Activated CD4-positive, alpha-beta T cell treated with anti-CD3 and anti-CD28 coated beads, Interleukin-2, amount 50 U/mL, for 24 hours (primary cell): ENCODE results near the gene MUC5AC.

Source experiments
- DNase-seq, 2 donors: peaks; one replicate each; pipeline ENCODE4 v3.0.0-alpha.2; 2020; ENCODE audit warnings: low read depth in 1 of 2, low spot score in 1 of 2

Gene MUC5AC

DNA sequence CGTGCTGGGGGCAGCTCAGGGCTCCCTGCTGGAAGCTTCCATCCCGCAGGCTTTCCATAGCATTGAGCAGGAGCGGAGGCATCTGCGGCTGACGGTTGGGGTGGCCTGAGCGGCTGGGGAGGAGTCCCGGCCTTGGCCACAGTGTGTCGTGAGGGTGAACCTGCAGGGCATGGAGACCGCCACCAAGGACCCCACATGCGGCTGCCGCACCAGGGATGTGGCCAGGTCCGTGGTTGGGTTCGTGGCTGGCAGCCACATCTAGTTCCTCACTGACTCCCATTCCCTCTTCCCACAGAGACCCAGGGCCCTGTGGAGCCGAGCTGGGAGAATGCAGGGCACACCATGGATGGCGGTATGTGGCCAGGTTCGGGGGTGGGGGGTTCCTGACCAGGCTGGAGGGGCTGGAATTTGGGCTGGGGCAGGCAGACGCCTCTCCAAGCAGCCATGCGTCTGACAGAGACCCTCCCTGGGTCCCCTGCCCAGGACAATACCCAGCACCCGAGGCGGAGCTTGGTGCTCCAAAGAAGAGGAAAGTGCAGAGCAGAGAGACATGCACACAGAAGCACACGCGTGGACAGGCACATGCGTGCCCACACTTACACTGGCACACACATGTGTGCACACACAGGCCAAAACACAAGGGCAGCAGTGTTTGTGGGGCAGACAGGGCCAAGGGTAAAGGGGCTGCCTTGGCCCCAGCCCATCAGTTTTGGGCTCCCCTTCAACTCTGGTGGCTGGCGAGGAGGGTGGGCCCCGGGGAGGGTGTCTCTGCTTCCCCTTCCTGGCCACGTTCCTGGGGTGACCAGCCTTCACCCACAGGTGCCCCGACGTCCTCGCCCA lies 67.9 kb downstream of the MUC5AC start:
- no peak for DNase-seq

DNA sequence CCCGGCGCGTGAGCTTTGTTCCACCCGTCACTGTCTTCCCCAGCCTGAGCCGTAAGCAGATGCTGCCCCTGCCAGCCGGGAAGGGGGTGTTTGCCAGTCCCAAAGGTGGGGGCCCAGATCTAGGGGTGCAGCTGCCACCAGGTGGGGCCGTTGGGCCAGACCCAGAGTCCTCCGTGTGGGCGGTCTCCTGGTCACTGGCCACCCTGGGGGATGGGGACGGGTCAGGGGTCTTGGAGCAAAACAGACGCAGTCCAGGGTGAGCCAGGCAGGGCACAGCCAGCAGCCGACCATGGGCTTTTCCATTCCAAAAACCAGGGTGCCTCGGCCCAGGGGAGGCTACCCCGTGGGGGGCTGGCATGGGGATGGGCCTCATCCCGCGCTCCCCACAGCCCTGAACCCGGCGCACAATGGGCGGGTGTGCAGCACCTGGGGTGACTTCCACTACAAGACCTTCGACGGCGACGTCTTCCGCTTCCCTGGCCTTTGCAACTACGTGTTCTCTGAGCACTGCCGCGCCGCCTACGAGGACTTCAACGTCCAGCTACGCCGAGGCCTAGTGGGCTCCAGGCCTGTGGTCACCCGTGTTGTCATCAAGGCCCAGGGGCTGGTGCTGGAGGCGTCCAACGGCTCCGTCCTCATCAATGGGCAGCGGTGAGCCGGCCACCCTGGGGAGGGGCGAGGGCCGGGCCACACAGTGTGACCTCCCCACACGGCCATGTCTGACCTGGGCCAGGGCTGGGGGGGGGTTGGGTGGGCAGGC lies 68.7 kb downstream of the MUC5AC start:
- DNase-seq: no peak

DNA sequence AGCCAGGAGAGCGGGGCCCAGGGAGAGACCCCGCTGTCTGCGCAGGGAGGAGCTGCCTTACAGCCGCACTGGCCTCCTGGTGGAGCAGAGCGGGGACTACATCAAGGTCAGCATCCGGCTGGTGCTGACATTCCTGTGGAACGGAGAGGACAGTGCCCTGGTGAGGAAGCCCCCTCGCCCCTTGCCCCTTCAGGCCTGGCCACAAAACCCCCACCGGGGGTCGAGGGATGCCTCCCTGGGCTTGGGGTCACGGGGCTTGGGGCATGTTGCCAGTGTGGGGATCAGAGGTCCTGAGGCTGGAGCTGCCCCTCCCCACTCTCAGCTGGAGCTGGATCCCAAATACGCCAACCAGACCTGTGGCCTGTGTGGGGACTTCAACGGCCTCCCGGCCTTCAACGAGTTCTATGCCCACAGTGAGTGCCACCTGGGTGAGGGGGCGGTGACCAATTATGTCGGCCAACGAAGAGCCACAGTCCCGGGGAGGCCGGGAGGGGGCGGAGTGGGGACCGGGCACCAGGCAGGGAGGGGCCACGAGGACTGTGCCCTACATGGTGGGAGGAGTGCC lies 69.3 kb downstream of the MUC5AC start:
- DNase-seq: no peak

DNA sequence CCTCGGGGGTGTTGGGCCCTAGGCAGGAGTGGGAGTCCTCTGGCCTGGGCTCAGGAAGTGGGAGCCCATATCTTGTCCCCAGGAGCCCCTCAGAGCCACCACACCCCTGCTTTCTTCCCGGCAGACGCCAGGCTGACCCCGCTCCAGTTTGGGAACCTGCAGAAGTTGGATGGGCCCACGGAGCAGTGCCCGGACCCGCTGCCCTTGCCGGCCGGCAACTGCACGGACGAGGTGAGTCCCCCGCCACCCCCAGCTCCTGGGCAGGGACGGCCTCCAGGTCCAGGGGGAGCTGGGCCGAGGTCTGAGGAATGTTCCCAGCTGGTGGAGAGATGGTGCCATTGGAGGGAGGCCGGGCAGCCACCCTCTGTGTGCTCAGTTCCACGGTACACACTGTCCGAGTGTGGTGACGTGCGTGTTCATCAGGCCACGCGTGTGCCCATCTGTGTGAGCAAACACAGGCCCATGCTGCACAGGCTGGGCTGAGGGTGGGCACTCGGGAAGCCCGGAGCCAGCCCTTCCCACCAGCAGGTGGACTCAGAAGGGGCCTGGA lies 69.9 kb downstream of the MUC5AC start:
- DNase-seq: no peak

DNA sequence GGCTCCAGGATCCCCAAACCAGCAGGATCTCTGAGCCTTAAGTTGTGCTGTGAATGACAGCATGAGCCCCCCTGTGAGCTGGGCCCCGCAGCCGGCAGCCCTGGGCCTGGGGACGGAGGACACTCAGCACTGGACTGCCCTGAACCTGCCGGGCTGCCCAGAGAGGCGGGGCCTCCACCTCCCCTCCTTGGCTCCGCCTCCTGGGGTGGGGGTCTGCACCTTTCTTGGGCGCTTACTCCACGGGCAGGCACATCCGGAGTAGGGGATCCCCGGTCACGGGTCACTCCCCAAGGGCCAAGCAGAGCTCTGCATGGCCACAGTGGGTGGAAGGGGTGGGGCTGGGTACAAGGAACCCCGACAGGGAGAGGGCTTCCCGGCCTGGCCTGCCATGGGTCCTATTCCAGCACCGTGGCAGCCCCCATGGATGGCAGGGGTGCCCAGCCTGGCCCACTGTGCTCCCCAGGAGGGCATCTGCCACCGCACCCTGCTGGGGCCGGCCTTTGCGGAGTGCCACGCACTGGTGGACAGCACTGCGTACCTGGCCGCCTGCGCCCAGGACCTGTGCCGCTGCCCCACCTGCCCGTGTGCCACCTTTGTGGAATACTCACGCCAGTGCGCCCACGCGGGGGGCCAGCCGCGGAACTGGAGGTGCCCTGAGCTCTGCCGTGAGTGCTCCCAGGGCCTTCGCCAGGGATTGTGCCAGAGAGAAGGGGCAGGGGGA lies 70.5 kb downstream of the MUC5AC start:
- no peak for DNase-seq

DNA sequence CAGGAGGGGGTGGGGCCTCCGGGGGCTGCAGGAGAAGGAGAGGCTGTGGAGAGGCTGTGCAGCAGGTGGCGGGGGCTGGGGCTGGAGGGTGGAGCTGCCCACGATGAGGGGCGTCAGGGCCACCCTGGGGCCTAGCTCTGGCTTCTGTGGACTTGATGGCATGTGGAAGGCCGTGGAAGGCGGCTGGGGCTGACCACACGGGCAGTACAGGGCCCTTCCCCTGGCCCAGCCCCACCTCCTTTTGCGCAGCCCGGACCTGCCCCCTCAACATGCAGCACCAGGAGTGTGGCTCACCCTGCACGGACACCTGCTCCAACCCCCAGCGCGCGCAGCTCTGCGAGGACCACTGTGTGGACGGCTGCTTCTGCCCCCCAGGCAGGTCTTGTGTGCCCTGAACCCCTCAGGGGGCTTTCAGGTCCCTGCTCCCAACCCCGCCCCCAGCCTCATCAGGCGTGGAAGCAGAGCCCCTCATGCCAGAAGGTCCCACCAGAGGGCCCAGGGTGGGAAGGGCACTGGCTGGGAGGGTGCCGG lies 71.2 kb downstream of the MUC5AC start:
- no peak for DNase-seq

DNA sequence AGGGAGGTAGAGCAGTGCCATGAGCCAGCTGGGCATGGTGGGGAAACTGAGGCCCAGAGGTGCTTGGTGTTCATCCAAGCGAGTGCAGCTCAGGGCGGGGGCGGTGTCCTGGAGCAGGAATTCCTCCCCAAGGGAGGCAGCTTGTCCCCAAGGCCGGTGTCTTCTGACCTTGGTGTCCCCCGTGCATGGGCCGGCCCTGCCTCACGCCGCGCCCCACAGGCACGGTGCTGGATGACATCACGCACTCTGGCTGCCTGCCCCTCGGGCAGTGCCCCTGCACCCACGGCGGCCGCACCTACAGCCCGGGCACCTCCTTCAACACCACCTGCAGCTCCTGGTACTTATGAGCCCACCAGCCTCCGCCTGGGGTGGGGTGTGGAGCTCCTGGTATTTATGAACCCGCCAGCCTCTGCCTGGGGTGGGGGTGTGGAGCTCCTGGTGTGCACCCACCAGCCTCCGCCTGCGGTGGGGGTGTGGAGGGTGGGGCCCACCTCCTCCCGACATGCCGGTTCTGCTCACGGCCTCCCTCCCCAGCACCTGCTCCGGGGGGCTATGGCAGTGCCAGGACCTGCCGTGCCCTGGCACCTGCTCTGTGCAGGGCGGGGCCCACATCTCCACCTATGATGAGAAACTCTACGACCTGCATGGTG lies 71.8 kb downstream of the MUC5AC start:
- no peak for DNase-seq

DNA sequence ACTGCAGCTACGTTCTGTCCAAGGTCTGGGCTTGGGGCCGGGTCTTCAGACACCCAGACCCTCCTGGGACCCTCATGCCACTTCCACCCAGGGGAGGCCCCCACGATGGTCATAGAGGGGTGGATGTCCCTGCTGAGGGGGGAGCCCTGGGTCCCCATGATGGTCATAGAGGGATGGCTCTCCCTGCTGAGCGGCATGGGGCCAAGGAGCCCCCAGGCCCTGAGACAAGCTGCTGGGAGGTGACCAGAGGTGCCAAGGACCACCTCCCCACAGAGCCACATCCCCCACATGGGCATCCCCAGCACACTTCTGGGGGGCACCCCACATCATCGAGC lies 72.3 kb downstream of the MUC5AC start:
- DNase-seq: no peak

DNA sequence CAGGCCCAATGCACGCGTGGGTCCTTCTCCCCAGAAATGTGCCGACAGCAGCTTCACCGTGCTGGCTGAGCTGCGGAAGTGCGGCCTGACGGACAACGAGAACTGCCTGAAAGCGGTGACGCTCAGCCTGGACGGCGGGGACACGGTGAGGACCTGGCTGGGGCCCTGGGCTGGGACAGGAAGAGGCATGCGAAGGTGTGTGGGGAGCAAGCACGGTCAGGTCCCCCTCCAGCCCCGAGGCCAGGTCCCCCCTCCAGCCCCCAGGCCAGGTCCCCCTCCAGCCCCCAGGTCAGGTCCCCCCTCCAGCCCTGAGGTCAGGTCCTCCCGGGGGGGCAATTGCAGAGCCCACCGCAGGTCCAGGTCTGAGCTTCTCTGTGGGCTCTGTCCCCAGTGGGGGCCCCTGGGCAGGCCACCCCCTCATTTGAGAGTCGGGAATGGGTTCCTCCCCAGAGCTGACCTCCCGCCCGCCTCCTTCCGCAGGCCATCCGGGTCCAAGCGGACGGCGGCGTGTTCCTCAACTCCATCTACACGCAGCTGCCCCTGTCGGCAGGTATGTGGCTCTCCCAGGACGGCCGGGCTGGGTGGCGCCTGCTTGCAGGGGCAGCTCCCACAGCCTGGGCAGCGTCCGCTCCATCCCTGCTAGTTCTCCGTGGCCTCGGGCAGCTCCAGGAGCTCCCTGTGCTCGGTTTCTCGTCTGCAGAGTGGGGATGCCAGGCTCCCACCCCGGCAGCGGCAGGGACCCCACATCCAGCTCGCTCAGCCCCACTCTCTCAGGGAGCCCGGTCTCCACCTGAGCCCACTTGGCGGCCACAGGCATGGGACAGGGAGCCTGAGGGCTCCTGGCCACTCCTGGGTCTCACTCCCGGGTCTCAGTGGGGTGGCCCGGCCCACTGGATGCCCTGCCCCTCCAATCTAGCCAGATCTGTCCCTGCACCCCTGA lies 73.0 kb downstream of the MUC5AC start:
- no peak for DNase-seq

DNA sequence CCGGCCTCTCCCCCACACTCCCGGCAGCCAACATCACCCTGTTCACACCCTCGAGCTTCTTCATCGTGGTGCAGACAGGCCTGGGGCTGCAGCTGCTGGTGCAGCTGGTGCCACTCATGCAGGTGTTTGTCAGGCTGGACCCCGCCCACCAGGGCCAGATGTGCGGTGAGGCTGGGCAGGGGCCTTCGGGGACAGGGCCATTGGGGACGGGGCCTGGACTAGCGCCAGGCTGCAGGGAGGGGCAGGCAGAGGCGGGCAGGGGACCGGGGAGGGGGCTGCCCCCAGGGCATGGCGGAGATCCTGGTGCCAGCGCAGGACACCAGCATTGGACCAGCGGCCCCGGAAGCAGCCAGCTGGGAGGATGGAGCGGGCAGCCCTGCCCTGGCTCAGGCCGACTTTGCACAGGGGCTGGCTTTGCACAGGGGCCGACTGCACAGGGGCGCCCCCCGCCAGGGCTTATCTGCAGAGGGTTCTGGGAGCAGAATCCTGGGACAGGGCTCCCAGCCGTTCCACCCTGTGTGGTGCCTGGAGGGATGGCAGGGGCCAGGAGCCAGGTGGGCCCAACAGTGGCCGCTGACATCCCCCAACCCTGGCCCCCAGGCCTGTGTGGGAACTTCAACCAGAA lies 73.8 kb downstream of the MUC5AC start:
- DNase-seq: no peak

DNA sequence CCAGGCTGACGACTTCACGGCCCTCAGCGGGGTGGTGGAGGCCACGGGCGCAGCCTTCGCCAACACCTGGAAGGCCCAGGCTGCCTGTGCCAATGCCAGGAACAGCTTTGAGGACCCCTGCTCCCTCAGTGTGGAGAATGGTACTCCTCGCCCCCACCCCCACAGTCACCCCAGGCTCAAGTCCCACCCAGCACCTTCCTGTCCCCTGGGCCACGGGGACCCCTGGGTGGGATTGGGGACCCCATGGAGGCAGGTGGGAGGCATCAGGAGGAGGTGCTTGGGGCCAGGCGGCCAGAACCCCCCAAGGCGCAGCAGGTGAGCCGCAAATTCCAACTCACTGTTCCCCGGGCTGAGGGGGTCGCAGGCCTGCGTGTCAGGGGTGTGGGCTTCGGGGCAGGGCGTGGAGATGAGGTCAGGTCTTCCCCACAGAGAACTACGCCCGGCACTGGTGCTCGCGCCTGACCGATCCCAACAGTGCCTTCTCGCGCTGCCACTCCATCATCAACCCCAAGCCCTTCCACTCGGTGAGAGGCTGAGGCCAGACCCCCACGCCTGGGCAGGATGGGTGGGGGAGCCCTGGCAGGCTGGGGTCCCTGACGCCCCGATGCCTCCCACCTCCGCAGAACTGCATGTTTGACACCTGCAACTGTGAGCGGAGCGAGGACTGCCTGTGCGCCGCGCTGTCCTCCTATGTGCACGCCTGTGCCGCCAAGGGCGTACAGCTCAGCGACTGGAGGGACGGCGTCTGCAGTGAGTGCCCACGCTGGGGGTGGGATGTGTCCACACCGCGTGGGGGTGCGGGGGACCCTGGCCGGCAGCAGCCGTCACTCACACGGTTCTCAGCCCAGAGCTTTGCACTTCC lies 74.5 kb downstream of the MUC5AC start:
- no peak for DNase-seq

DNA sequence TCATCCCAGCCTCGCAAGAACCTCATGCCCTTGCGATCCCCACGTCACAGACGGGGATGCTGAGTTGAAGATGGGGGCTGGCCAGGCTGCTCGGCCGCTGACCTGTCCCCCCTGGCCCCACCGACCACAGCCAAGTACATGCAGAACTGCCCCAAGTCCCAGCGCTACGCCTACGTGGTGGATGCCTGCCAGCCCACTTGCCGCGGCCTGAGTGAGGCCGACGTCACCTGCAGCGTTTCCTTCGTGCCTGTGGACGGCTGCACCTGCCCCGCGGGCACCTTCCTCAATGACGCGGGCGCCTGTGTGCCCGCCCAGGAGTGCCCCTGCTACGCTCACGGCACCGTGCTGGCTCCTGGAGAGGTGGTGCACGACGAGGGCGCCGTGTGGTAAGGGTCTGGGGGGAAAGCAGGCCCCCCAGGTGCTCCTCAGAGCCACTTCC lies 75.1 kb downstream of the MUC5AC start:
- DNase-seq: no peak

DNA sequence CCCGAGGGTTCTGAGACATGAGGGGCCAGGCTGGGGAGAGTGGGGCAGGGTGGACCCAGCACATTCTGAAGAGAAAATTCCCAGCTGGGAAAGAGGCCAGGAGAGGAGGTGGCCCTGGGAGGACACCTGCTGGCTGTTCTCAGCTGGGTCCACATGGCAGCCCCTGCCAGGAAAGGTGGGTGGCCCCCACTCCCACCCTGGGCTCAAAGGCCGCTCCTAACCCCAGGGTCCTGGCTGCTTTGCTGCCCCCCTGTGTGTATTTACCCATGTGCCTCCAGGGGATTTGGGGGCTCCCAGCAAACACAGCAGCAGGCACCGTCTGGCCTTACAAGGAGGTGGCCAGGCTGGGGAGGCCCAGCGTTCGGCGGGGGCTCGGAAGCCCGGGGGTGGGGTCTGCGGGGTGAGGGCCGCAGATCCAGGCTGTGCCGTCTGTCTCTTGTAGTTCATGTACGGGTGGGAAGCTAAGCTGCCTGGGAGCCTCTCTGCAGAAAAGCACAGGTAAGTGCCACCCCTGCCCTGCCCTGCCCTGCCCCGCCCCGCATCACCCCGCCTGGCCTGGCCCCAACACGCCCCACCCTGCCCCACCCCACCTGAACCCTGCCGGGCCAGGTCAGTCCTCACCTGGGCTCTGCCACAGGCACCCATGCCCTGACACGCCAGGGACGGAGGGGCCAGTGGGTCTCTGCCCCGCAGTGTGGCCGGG lies 75.7 kb downstream of the MUC5AC start:
- DNase-seq: no peak

DNA sequence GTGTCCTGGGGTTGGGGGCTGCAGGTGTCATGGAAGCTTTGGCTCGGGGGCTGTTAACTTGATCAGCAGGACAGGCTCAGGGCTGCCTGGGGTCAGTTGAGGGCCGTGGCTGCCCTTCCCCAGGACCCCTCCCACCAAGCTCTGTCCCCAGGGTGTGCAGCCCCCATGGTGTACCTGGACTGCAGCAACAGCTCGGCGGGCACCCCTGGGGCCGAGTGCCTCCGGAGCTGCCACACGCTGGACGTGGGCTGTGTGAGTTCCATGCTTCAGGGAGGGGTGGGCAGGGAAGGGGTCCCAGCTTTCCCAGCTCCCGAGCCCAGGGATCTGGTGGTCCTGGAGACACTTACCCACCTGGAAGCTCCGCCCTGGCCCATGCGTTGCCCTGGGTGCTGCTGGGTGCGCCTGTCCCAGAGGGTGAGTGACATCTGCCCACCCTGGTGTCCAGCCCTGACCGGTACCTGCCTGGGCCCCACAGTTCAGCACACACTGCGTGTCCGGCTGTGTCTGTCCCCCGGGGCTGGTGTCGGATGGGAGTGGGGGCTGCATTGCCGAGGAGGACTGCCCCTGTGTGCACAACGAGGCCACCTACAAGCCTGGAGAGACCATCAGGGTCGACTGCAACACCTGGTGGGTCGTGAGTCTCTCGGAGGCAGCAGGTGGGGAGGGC lies 76.4 kb downstream of the MUC5AC start:
- DNase-seq: no peak

DNA sequence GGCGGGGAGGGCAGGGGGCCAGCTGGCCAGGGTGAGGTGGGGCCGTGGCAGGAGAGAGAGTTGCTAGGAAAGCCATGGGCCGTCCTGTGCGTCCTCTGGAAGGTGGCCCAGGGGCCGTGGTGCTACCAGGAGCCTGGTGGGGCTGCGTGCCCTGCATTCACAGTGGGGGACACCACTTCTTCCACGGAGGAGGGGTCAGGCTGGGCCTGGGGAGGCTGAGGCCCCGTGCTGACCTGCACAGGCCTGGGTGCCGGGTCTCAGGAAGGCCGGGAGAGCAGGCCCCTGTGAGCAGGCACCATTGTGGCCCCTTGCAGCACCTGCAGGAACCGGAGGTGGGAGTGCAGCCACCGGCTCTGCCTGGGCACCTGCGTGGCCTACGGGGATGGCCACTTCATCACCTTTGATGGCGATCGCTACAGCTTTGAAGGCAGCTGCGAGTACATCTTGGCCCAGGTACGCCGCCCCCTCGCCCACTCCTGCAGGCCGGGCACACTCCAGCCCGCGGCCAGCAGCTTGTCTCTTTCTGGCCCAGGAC lies 77.1 kb downstream of the MUC5AC start:
- DNase-seq: no peak

DNA sequence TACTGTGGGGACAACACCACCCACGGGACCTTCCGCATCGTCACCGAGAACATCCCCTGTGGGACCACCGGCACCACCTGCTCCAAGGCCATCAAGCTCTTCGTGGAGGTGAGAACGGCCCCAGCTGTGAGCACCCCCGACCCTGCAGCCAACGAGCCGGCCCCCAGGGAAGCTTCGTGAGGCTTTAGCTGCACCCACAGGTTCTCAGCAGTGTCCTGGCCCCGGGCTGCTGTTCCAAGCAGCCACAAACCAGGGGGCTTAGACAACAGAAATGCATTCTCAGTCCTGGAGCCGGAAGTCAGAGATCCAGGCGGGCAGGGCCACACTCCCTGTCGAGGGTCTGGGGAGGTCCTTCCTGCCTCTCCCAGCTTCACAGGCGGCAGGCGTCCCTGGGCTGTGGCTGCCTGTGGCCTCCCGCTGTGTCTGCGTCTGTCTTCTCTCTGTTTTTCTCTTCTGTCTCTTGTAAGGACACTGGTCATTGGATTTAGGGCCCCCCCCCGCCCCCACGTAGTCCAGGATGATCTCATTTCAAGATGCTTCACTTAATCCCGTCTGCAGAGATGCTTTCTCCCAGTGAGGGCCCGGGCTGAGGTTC lies 77.7 kb downstream of the MUC5AC start:
- DNase-seq: no peak
